GF-D8 (cell line): ENCODE measurements around the gene PCED1A.
"Not testable (repeated sequence)": the region's sequence is repeated elsewhere in the genome, so short reads cannot be mapped to it uniquely, and the experiment has no call there.

ENCODE experiments used
- DNase-seq: peaks from one replicate; lab custom pipeline; 2025; lab: John Stamatoyannopoulos, UW

The PCED1A gene

GRCh38 chr20:2826655-2827054 is 13.8 kb downstream of the PCED1A start:
- DNase-seq: no peak

DNA sequence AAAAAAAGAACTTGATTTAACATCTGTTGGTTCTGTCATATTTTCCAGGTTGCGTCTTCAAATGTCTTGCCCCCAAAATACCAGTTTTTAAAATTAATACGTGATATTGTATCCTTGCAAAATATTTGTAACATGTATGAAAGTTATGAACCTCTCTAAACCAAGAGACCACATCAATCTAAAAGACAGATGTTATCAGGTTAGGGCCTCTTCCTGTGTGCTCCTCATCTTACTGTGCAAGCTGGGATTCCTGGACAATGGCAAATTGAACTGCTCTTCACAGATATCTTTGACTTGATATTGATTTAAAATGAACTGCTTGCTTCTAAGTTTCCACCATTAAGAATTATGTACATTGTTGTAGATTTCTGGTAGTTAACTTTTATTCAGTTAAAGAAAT is 14.7 kb downstream of the PCED1A start:
- no peak for DNase-seq

- DNase-seq: peak; percentile 12
Measured at GRCh38 chr20:2822073-2822472, 18.4 kb downstream of the PCED1A start.

- DNase-seq: no peak
Measured at GRCh38 chr20:2820896-2821869, 19.3 kb downstream of the PCED1A start.

GRCh38 chr20:2820084-2820895 is 20.2 kb downstream of the PCED1A start:
- DNase-seq: no peak

GRCh38 chr20:2817891-2818595 is 22.4 kb downstream of the PCED1A start:
- DNase-seq: no peak

DNA sequence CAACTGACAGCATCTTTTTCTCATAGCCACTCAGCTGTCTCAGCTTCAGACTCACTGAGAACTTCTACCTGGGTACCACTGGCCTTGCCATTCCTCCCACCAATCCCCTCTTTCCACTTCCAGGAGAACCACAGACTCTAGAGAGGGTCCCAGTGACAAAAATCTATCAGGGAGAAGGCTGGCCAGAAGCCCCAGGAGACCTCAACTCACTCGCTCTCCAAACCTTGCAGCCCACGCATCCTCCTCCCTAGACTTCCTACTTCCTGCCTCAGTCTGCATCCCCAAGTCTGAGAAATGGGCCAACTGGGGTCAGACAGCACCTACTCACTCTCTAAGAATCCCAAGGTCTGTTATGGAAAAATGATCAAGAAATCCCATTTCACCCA is 23.1 kb downstream of the PCED1A start:
- DNase-seq: no peak

- no peak for DNase-seq
Measured at GRCh38 chr20:2816583-2817340, 23.7 kb downstream of the PCED1A start.

DNA sequence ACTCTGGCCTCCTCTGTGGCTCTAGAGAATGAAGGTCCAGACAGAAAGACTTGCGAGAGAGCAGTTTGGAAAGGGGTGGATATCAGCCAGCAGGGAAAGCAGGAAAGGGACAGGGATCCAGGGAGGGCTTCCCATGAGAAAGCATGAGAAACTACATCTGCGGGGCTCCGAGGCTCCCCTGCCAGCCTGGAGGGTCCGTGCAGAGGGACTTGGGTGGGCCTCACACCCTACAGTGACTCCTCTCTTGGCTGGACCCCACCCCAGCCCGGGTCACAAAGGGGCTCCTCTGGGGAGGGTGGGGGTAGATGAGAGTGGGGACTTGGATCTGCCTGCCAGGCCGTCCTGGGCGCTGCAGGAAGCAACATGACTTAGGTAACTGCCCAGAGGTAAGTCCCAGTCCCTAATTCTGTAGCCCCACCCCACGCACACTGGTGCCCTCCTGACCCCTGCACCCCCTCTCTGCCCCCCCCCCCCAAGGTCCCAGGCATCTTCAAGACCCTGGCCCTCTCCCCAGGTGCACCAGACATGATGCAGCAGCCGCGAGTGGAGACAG is 24.3 kb downstream of the PCED1A start, which contains the start of gene TMEM239:
Gene TMEM239 (plus strand): TSS at position 335 of the 553 bp plus-strand sequence. CDS start 191 bp downstream, at position 526.
- DNase-seq: no peak

DNA sequence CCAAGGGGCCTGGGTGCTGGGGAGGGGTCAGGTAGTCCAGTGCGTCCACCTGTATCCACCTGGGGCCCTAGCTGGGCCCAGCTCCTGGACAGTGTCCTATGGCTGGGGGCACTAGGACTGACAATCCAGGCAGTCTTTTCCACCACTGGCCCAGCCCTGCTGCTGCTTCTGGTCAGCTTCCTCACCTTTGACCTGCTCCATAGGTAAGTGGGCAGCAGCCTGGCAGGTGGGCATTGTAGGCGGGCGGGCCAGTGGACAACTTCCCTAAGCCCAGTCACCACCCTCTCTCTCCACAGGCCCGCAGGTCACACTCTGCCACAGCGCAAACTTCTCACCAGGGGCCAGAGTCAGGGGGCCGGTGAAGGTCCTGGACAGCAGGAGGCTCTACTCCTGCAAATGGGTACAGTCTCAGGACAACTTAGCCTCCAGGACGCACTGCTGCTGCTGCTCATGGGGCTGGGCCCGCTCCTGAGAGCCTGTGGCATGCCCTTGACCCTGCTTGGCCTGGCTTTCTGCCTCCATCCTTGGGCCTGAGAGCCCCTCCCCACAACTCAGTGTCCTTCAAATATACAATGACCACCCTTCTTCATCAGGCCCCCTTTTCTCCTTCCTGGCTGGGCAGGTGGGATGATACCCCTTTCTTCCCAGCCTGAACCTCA is 25.1 kb downstream of the PCED1A start:
- no peak for DNase-seq

GRCh38 chr20:2814587-2815051 is 25.8 kb downstream of the PCED1A start, which contains the start of gene C20orf141:
C20orf141 (plus strand) TSS chr20:2814987; CDS start chr20:2815185, 198 bp downstream.
- DNase-seq: peak; percentile 77

DNA sequence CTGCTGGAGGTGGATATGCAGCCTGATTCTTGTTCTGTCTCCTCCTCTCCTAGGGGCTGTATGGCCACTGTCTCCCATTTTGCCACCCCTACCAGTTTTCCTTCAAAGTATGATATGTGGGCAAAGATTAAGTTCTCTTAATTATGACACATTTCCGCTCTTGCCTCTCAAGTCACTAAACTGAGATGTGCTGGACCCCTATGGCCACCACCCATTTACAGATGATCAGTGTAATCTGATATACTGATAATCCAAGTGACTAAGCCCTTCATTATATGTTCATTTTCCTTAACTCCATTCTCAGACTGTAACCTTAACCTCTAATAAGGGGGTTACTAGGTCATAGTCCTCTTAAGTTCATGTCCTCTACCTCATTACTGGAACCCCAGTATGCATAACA is 26.4 kb downstream of the PCED1A start:
- no peak for DNase-seq

GRCh38 chr20:2812189-2812588 is 28.3 kb downstream of the PCED1A start:
- DNase-seq: no peak

DNA sequence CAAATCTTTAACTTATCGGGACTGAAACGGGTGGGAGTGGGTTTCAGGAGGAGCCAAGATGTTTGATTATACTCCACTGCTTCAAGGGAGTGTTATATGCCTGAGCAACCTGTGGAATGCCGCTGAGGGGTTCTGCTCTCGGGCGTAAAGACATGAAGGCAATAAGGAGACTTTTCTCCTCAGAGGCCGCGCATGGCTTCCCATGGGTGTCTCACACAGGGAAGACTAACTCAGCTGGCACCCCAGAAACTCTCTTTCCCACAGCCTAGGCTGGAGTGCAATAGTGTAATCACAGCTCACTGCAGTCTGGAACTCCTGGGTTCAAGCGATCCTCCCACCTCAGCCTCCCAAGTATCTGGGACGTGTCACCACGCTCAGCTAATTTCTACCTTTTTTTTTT is 30.8 kb downstream of the PCED1A start:
- DNase-seq: no peak

- DNase-seq: not testable (repeated sequence)
Measured at GRCh38 chr20:2807929-2808328, 32.5 kb downstream of the PCED1A start.

GRCh38 chr20:2807019-2807418 is 33.4 kb downstream of the PCED1A start:
- DNase-seq: no peak

- DNase-seq: no peak
Measured at GRCh38 chr20:2806351-2806701, 34.1 kb downstream of the PCED1A start.

DNA sequence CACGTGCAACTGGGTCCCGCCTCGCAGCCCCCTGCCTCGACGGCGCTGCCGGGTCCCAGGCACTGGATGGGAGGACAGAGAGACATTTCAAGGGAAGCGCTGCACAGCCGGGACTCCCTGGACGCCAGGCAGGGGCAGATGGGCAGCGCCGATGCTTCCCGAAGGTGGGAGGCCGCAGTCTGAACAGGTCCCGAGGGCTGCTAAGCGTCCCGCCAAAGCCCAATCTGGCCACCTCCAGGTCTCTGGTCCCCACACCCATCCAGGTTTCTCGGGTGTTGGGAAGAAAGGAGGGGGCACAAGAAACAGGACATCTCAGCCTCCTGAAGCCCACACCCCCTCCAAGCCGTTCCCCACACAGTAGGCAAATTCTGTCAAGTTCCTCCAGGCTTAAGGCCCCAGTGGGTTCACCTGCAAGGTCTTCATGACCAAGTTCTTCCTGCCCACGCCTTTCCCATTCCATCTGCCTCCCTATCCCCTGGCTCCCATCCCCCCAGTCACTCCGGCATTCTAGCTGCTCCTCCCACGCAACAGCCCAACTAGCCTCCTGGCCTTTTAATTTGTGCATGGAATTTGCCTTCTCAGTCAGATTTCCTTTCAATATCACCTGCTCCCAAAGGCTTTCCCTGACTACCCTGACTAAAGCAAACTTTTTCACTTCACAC is 34.6 kb downstream of the PCED1A start:
- DNase-seq: no peak

GRCh38 chr20:2804852-2805688 is 35.4 kb downstream of the PCED1A start:
- no peak for DNase-seq
